Thyroid gland (tissue), 4 donors: ENCODE data around the gene BTNL3.

ENCODE experiments used
- CTCF ChIP-seq, 6 experiments: fragments of 200-600 bp in 3 of 6; fragments of 450-650 bp in 3 of 6; sonication (generic) in 3 of 6; IDR thresholded peaks; one replicate each; pipeline ENCODE4 v1.5.1; 2016 to 2019; ENCODE audit warnings: antibody characterized with exemption in 6 of 6, mild to moderate bottlenecking in 2 of 6, inconsistent platforms in 1 of 6, moderate library complexity in 1 of 6
- POLR2A ChIP-seq, 2 donors: fragments of 450-650 bp; IDR thresholded peaks; one replicate each; pipeline ENCODE4 v1.6.1; 2017; ENCODE audit warnings: antibody characterized with exemption in 2 of 2, mild to moderate bottlenecking in 2 of 2, moderate library complexity in 1 of 2

GRCh38 chr5:181024245-181025064 is 35.8 kb downstream of the BTNL3 start:
- TF ChIP-seq CTCF (IDR thresholded peaks at IDR 0.05), result no peak
- no peak for TF ChIP-seq POLR2A (IDR thresholded peaks at IDR 0.05)
